PC-3 (cell line): ENCODE measurements around the gene DYSF. TPM values are rescaled to one million over a fixed set of nuclear protein-coding genes. Genes with fewer than 3 reads are reported as not detected.

ENCODE experiments used
- ATAC-seq: fragments of 200-7000 bp; cut with Tn5 transposase; 2 replicates; pipeline ENCODE4 v1.9.1; 2020; ENCODE audit warnings: mild to moderate bottlenecking, moderate library complexity
- BruUV-seq: library from RNA; stranded (reverse); fragments of 400-500 nt; replicated peaks from 2 replicates; lab custom pipeline; 2021; lab: Mats Ljungman, UMichigan
- CTCF ChIA-PET: fragments of 300-600 bp; sonication (Branson Sonifier 250); formaldehyde crosslinking; loops from one replicate; lab custom pipeline; 2022; ENCODE audit warnings: antibody characterized with exemption; lab: Charles Lee
- POLR2A ChIA-PET: fragments of 300-600 bp; sonication (Branson Sonifier 250); formaldehyde crosslinking; loops from one replicate; lab custom pipeline; 2022; ENCODE audit warnings: antibody characterized with exemption; ENCODE audit not compliant: unreplicated experiment; lab: Charles Lee
- DNase-seq: peaks from one replicate; pipeline ENCODE4 v3.0.0-alpha.2; 2015
- H2AFZ ChIP-seq: fragments of 300-600 bp; sonication (generic); 2 replicates; pipeline ENCODE4 v1.6.0; 2016; ENCODE audit warnings: antibody characterized with exemption, low read length
- H3F3A ChIP-seq: fragments of 300-600 bp; sonication (generic); one replicate; pipeline ENCODE4 v1.6.0; 2017; ENCODE audit warnings: antibody characterized with exemption, low read length, control low read depth, mild to moderate bottlenecking; ENCODE audit not compliant: unreplicated experiment
- H3K27ac ChIP-seq: fragments of 300-600 bp; sonication (generic); 2 replicates; pipeline ENCODE4 v1.5.1; 2016; ENCODE audit warnings: mild to moderate bottlenecking, low read length
- H3K27me3 ChIP-seq: fragments of 300-600 bp; sonication (generic); 2 replicates; pipeline ENCODE4 v1.6.1; 2016; ENCODE audit warnings: low read length, mixed read lengths
- H3K36me3 ChIP-seq: fragments of 300-600 bp; sonication (generic); 2 replicates; pipeline ENCODE4 v1.6.1; 2016; ENCODE audit warnings: low read depth, mixed run types, low read length, mixed read lengths
- H3K4me1 ChIP-seq: fragments of 300-600 bp; sonication (generic); 2 replicates; pipeline ENCODE4 v1.5.1; 2016; ENCODE audit warnings: low read length; ENCODE audit not compliant: insufficient read depth
- H3K4me2 ChIP-seq: fragments of 300-600 bp; sonication (generic); 2 replicates; pipeline ENCODE4 v1.6.0; 2016; ENCODE audit warnings: low read length
- H3K4me3 ChIP-seq: fragments of 300-600 bp; sonication (generic); 2 replicates; pipeline ENCODE4 v1.5.1; 2016; ENCODE audit warnings: mild to moderate bottlenecking, low read length, mixed read lengths
- H3K79me2 ChIP-seq: fragments of 300-600 bp; sonication (generic); 2 replicates; pipeline ENCODE4 v1.6.1; 2017; ENCODE audit warnings: low read length, mixed read lengths
- H3K9ac ChIP-seq: fragments of 300-600 bp; sonication (generic); 2 replicates; pipeline ENCODE4 v1.6.0; 2016; ENCODE audit warnings: mild to moderate bottlenecking, low read length
- H3K9me2 ChIP-seq: fragments of 300-600 bp; sonication (generic); replicated peaks from 2 replicates; pipeline ENCODE4 v1.6.1; 2016; ENCODE audit warnings: mixed run types, low read length, mixed read lengths
- H3K9me3 ChIP-seq: fragments of 300-600 bp; sonication (generic); 2 replicates; pipeline ENCODE4 v1.6.1; 2016; ENCODE audit warnings: low read length, mixed read lengths
- H4K20me1 ChIP-seq: fragments of 300-600 bp; sonication (generic); 2 replicates; pipeline ENCODE4 v1.6.1; 2016; ENCODE audit warnings: low read length, mixed read lengths
- EZH2 ChIP-seq: fragments of 300-600 bp; sonication (generic); IDR thresholded peaks from one replicate; pipeline ENCODE4 v1.6.1; 2017; ENCODE audit warnings: antibody characterized with exemption, mild to moderate bottlenecking, low read length; ENCODE audit not compliant: unreplicated experiment
- EZH2phosphoT487 ChIP-seq: fragments of 300-600 bp; sonication (generic); IDR thresholded peaks from 2 replicates; pipeline ENCODE4 v1.6.1; 2018; ENCODE audit warnings: mild to moderate bottlenecking, antibody characterized with exemption, low read length, borderline replicate concordance
- intact Hi-C: fragments of 100-400 bp; cut with micrococcal nuclease; formaldehyde crosslinking; loops from 2 replicates; pipeline ENCODE4 v1.9.0; 2023
- total RNA-seq: library from RNA; depleted of rRNA; stranded (reverse); fragments of >200 nt; gene quantifications from 2 replicates; pipeline ENCODE4 v1.2.3, GENCODE V29; 2014
- TF ChIP-seq, protein P1 (sequence below): fragments of 300-600 bp; sonication (generic); conservative IDR thresholded peaks from 2 replicates; pipeline ENCODE4 v1.5.1; 2017; ENCODE audit warnings: antibody characterized with exemption, low read depth, mild to moderate bottlenecking, low read length

DYSF gene
- total RNA-seq, 1 experiment from 2014 or later: 13.0 TPM

DNA sequence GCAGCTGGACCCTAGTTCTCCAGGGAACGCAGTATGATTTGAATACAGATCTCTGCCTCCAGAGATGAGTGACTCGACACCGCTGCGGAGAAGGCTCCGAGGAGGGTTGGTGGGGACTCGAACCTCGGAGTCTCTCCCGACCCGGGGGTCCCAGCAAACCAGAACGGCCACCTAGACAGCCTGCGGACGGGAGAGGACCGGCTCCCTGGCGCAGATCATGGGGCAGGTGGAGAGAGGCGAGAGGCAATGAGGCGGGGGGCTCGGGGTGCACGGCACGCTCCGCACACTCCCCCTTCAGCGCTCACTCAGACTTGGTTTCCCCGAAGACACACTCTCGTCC, 12.6 kb downstream of the DYSF start:
- no TSS peak for BruUV-seq
- Histone ChIP-seq H2AFZ (peak overlapping the region; percentile 83), H3F3A (no peaks in the 10 kb centered on the region), H4K20me1 (no peaks in the 10 kb centered on the region), H3K9me2 (no peaks in the 10 kb centered on the region), H3K9ac (no peak overlapping the region), H3K4me2 (peak overlapping the region; percentile 85), H3K27ac (no peak overlapping the region), H3K79me2 (no peaks in the 10 kb centered on the region), H3K36me3 (no peaks in the 10 kb centered on the region), H3K4me3 (peak overlapping the region; percentile 91), H3K4me1 (peaks cover 5% of the 10 kb centered on the region), H3K9me3 (no peaks in the 10 kb centered on the region), H3K27me3 (no peaks in the 10 kb centered on the region)
- no peak for ATAC-seq
- intact Hi-C loops: no loop called here
- POLR2A ChIA-PET: no interaction called here
- TF ChIP-seq EZH2 (no peak), EZH2phosphoT487 (no peak)
- TF ChIP-seq, protein P1, sequence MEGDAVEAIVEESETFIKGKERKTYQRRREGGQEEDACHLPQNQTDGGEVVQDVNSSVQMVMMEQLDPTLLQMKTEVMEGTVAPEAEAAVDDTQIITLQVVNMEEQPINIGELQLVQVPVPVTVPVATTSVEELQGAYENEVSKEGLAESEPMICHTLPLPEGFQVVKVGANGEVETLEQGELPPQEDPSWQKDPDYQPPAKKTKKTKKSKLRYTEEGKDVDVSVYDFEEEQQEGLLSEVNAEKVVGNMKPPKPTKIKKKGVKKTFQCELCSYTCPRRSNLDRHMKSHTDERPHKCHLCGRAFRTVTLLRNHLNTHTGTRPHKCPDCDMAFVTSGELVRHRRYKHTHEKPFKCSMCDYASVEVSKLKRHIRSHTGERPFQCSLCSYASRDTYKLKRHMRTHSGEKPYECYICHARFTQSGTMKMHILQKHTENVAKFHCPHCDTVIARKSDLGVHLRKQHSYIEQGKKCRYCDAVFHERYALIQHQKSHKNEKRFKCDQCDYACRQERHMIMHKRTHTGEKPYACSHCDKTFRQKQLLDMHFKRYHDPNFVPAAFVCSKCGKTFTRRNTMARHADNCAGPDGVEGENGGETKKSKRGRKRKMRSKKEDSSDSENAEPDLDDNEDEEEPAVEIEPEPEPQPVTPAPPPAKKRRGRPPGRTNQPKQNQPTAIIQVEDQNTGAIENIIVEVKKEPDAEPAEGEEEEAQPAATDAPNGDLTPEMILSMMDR: no peak
- no peak for DNase-seq
- CTCF ChIA-PET: no interaction called here

DNA sequence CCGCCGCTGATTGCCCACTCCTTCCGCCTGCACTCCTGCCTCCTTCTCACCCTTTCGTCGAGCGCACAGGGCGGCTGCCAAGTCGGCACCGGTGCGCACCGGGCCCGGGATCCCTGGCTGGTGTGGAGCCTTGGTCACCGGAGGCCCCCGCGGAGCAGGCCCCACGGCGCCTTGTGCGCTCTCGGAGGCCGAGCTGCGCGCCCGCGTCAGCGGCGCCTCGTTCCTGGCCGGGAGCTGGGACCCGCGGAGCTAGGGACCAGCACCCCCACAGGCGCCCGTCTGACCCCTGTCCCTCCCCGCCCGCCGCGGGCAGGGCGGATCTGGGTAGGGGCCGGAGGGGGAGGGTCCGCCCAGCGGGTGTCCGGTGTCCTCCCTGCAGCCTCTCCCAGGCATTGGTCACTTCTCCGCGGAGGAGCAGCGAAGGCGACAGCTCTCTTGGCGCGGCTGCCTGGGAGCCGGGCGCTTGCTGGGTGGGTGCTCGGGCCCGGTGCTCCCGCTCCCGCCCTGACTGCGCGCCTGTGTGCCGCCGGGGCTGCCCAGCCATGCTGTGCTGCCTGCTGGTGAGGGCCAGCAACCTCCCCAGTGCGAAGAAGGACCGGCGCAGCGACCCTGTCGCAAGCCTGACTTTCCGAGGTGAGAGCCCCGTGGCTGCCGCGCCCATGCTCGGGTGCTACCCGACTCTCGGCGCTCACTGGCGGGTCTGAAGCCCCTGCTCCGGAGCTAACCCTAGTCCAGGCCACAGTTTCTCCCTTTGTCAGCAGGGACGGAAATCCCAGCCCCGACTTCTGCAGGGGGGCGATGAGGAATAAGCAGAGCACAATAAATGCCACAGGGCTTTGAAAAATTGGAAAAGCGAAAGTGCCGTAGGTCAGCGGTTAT, 13.2 kb downstream of the DYSF start:
- H3K4me3 ChIP-seq: peak overlapping the region; percentile 91
- POLR2A ChIA-PET: no interaction called here
- intact Hi-C loops: no loop called here
- peaks cover 11% of the 10 kb centered on the region for H3K4me1 ChIP-seq
- no peaks in the 10 kb centered on the region for H3K9me3 ChIP-seq
- H2AFZ ChIP-seq: peak overlapping the region; percentile 83
- H4K20me1 ChIP-seq: no peaks in the 10 kb centered on the region
- H3K4me2 ChIP-seq: peak overlapping the region; percentile 85
- H3K9me2 ChIP-seq: no peaks in the 10 kb centered on the region
- no peaks in the 10 kb centered on the region for H3K36me3 ChIP-seq
- ATAC-seq (peak; percentile 82), DNase-seq (peak; percentile 64)
- H3K27ac ChIP-seq: no peak overlapping the region
- no peaks in the 10 kb centered on the region for H3K27me3 ChIP-seq
- BruUV-seq: no TSS peak
- peak overlapping the region; percentile 69 for H3K9ac ChIP-seq
- TF ChIP-seq EZH2phosphoT487 (no peak), EZH2 (no peak)
- TF ChIP-seq, protein P1: no peak
- H3F3A ChIP-seq: no peaks in the 10 kb centered on the region
- H3K79me2 ChIP-seq: no peaks in the 10 kb centered on the region
- CTCF ChIA-PET: interaction anchor here (0.6 to 0.7 kb wide), 2 partner anchors 15 to 49 kb away, joined by 3 to 4 read pairs; no protein-coding TSS in a partner anchor
